ENCODE measurements around the gene GLI3.

The GLI3 gene

GRCh38 chr7:41974870-41975557 is 262.0 kb downstream of the GLI3 start:
- no peak overlapping the region for H3K4me3 Mint-ChIP-seq
- H3K27ac Mint-ChIP-seq = no peak overlapping the region
- no peaks in the 10 kb centered on the region for H3K4me1 Mint-ChIP-seq (ENCODE audit: low read depth)
- peaks cover 13% of the 10 kb centered on the region for H3K27me3 Mint-ChIP-seq (ENCODE audit: low read depth)
- H3K36me3 Mint-ChIP-seq (ENCODE audit: low read depth) = no peaks in the 10 kb centered on the region
- no peaks in the 10 kb centered on the region for H3K9me3 Mint-ChIP-seq

GRCh38 chr7:41973202-41973730 is 263.7 kb downstream of the GLI3 start:
- Mint-ChIP-seq H3K4me3 (no peak overlapping the region), H3K27me3 (ENCODE audit: low read depth) (peaks cover 13% of the 10 kb centered on the region), H3K27ac (no peak overlapping the region), H3K9me3 (no peaks in the 10 kb centered on the region), H3K4me1 (ENCODE audit: low read depth) (no peaks in the 10 kb centered on the region), H3K36me3 (ENCODE audit: low read depth) (no peaks in the 10 kb centered on the region)

GRCh38 chr7:41972776-41973175 is 264.2 kb downstream of the GLI3 start:
- Mint-ChIP-seq H3K9me3 (no peaks in the 10 kb centered on the region), H3K4me3 (no peak overlapping the region), H3K36me3 (ENCODE audit: low read depth) (no peaks in the 10 kb centered on the region), H3K27me3 (ENCODE audit: low read depth) (peaks cover 13% of the 10 kb centered on the region), H3K27ac (no peak overlapping the region), H3K4me1 (ENCODE audit: low read depth) (no peaks in the 10 kb centered on the region)

- no peaks in the 10 kb centered on the region for H3K4me1 Mint-ChIP-seq (ENCODE audit: low read depth)
- H3K36me3 Mint-ChIP-seq (ENCODE audit: low read depth) = no peaks in the 10 kb centered on the region
- peaks cover 13% of the 10 kb centered on the region for H3K27me3 Mint-ChIP-seq (ENCODE audit: low read depth)
- H3K9me3 Mint-ChIP-seq = no peaks in the 10 kb centered on the region
- no peak overlapping the region for H3K4me3 Mint-ChIP-seq
- no peak overlapping the region for H3K27ac Mint-ChIP-seq
Observed at GRCh38 chr7:41972270-41972669, 264.7 kb downstream of the GLI3 start.

- Mint-ChIP-seq H3K4me1 (ENCODE audit: low read depth) (no peaks in the 10 kb centered on the region), H3K27ac (no peak overlapping the region), H3K36me3 (ENCODE audit: low read depth) (no peaks in the 10 kb centered on the region), H3K27me3 (ENCODE audit: low read depth) (peaks cover 13% of the 10 kb centered on the region), H3K9me3 (no peaks in the 10 kb centered on the region), H3K4me3 (no peak overlapping the region)
Observed at GRCh38 chr7:41971640-41972187, 265.3 kb downstream of the GLI3 start.

- H3K36me3 Mint-ChIP-seq (ENCODE audit: low read depth) = no peaks in the 10 kb centered on the region
- H3K27ac Mint-ChIP-seq = no peak overlapping the region
- H3K9me3 Mint-ChIP-seq = no peaks in the 10 kb centered on the region
- H3K27me3 Mint-ChIP-seq (ENCODE audit: low read depth) = peaks cover 13% of the 10 kb centered on the region
- H3K4me1 Mint-ChIP-seq (ENCODE audit: low read depth) = no peaks in the 10 kb centered on the region
- no peak overlapping the region for H3K4me3 Mint-ChIP-seq
Observed at GRCh38 chr7:41970941-41971340, 266.1 kb downstream of the GLI3 start.

- Mint-ChIP-seq H3K4me3 (no peak overlapping the region), H3K36me3 (ENCODE audit: low read depth) (no peaks in the 10 kb centered on the region), H3K27ac (no peak overlapping the region), H3K4me1 (ENCODE audit: low read depth) (no peaks in the 10 kb centered on the region), H3K9me3 (no peaks in the 10 kb centered on the region), H3K27me3 (ENCODE audit: low read depth) (peaks cover 3% of the 10 kb centered on the region)
Observed at GRCh38 chr7:41969561-41970105, 267.4 kb downstream of the GLI3 start.

- H3K27me3 Mint-ChIP-seq (ENCODE audit: low read depth) = peaks cover 3% of the 10 kb centered on the region
- no peaks in the 10 kb centered on the region for H3K36me3 Mint-ChIP-seq (ENCODE audit: low read depth)
- no peak overlapping the region for H3K27ac Mint-ChIP-seq
- H3K4me1 Mint-ChIP-seq (ENCODE audit: low read depth) = no peaks in the 10 kb centered on the region
- no peak overlapping the region for H3K4me3 Mint-ChIP-seq
- no peaks in the 10 kb centered on the region for H3K9me3 Mint-ChIP-seq
Observed at GRCh38 chr7:41967156-41967555, 269.9 kb downstream of the GLI3 start.

GRCh38 chr7:41965951-41966505 is 271.0 kb downstream of the GLI3 start:
- Mint-ChIP-seq H3K27ac (no peak overlapping the region), H3K4me3 (no peak overlapping the region), H3K9me3 (no peaks in the 10 kb centered on the region), H3K27me3 (ENCODE audit: low read depth) (no peaks in the 10 kb centered on the region), H3K4me1 (ENCODE audit: low read depth) (no peaks in the 10 kb centered on the region), H3K36me3 (ENCODE audit: low read depth) (no peaks in the 10 kb centered on the region)

GRCh38 chr7:41964849-41965745 is 271.9 kb downstream of the GLI3 start:
- no peak overlapping the region for H3K4me3 Mint-ChIP-seq
- H3K27ac Mint-ChIP-seq = no peak overlapping the region
- H3K36me3 Mint-ChIP-seq (ENCODE audit: low read depth) = no peaks in the 10 kb centered on the region
- no peaks in the 10 kb centered on the region for H3K4me1 Mint-ChIP-seq (ENCODE audit: low read depth)
- H3K27me3 Mint-ChIP-seq (ENCODE audit: low read depth) = no peaks in the 10 kb centered on the region
- no peaks in the 10 kb centered on the region for H3K9me3 Mint-ChIP-seq

GRCh38 chr7:41964183-41964753 is 272.7 kb downstream of the GLI3 start:
- H3K27ac Mint-ChIP-seq = no peak overlapping the region
- H3K9me3 Mint-ChIP-seq = no peaks in the 10 kb centered on the region
- H3K4me3 Mint-ChIP-seq = no peak overlapping the region
- H3K36me3 Mint-ChIP-seq (ENCODE audit: low read depth) = no peaks in the 10 kb centered on the region
- no peaks in the 10 kb centered on the region for H3K4me1 Mint-ChIP-seq (ENCODE audit: low read depth)
- H3K27me3 Mint-ChIP-seq (ENCODE audit: low read depth) = peaks cover 1% of the 10 kb centered on the region

- Mint-ChIP-seq H3K4me3 (no peak overlapping the region), H3K36me3 (ENCODE audit: low read depth) (no peaks in the 10 kb centered on the region), H3K27ac (no peak overlapping the region), H3K4me1 (ENCODE audit: low read depth) (no peaks in the 10 kb centered on the region), H3K27me3 (ENCODE audit: low read depth) (peaks cover 17% of the 10 kb centered on the region), H3K9me3 (no peaks in the 10 kb centered on the region)
Observed at GRCh38 chr7:41956705-41957104, 280.3 kb downstream of the GLI3 start.

- Mint-ChIP-seq H3K4me3 (no peak overlapping the region), H3K27ac (no peak overlapping the region), H3K36me3 (ENCODE audit: low read depth) (no peaks in the 10 kb centered on the region), H3K9me3 (no peaks in the 10 kb centered on the region), H3K27me3 (ENCODE audit: low read depth) (peaks cover 17% of the 10 kb centered on the region), H3K4me1 (ENCODE audit: low read depth) (no peaks in the 10 kb centered on the region)
Observed at GRCh38 chr7:41955893-41956675, 280.9 kb downstream of the GLI3 start.

Measured in T-helper 1 cell treated with Interleukin-12 subunit alpha and Interleukin-12 subunit beta and Interleukin-4 antibody, amounts not matched to agents 30 μg/mL and 1 μg/mL, for 36 hours (primary cell).